Activated B cell treated with CpG ODN at 0.5 μM for 24 hours (primary cell): ENCODE results near the gene URI1. TPM values are rescaled to one million over a fixed set of nuclear protein-coding genes. Genes with fewer than 3 reads are reported as not detected.
"Not testable (repeated sequence)": the region's sequence is repeated elsewhere in the genome, so short reads cannot be mapped to it uniquely, and the experiment has no call there.

Experiments used
- ATAC-seq: fragments of 200-7000 bp; cut with Tn5 transposase; one replicate; pipeline ENCODE4 v1.10.0; 2021; ENCODE audit warnings: low read depth, mild to moderate bottlenecking, moderate library complexity
- CTCF ChIA-PET: fragments of 350-600 bp; sonication (Branson Sonifier 250); formaldehyde crosslinking; loops from one replicate; lab custom pipeline; 2021; ENCODE audit warnings: antibody characterized with exemption; lab: Charles Lee
- POLR2A ChIA-PET: fragments of 350-600 bp; sonication (Branson Sonifier 250); formaldehyde crosslinking; loops from one replicate; lab custom pipeline; 2021; ENCODE audit warnings: antibody characterized with exemption; lab: Charles Lee
- DNase-seq: peaks from one replicate; pipeline ENCODE4 v3.0.0; 2022
- H3K27ac Mint-ChIP-seq: one replicate; pipeline ENCODE4 v1.8.0; 2020; ENCODE audit warnings: mixed read lengths
- H3K27me3 Mint-ChIP-seq: one replicate; pipeline ENCODE4 v1.8.0; 2021; ENCODE audit warnings: mixed read lengths
- H3K36me3 Mint-ChIP-seq: one replicate; pipeline ENCODE4 v1.8.0; 2021; ENCODE audit warnings: low read depth, mixed read lengths
- H3K4me1 Mint-ChIP-seq: one replicate; pipeline ENCODE4 v1.8.0; 2021; ENCODE audit warnings: mixed read lengths
- H3K4me3 Mint-ChIP-seq: one replicate; pipeline ENCODE4 v1.8.0; 2020; ENCODE audit warnings: mild to moderate bottlenecking, mixed read lengths
- H3K9me3 Mint-ChIP-seq: one replicate; pipeline ENCODE4 v1.8.0; 2020; ENCODE audit warnings: mixed read lengths
- intact Hi-C: fragments of 100-400 bp; cut with micrococcal nuclease; formaldehyde crosslinking; loops from one replicate; pipeline ENCODE4 v1.15.1; 2024
- total RNA-seq: library from RNA; stranded (reverse); gene quantifications from 2 replicates; pipeline ENCODE4 v1.2.3, GENCODE V29; 2022
- TF ChIP-seq, protein P1 (sequence below): fragments of 200-600 bp; IDR thresholded peaks from one replicate; pipeline ENCODE4 v1.8.0; 2022; ENCODE audit warnings: antibody characterized with exemption, mild to moderate bottlenecking

Gene URI1
- total RNA-seq, 1 donor from 2014 or later = 50.6 TPM

DNA sequence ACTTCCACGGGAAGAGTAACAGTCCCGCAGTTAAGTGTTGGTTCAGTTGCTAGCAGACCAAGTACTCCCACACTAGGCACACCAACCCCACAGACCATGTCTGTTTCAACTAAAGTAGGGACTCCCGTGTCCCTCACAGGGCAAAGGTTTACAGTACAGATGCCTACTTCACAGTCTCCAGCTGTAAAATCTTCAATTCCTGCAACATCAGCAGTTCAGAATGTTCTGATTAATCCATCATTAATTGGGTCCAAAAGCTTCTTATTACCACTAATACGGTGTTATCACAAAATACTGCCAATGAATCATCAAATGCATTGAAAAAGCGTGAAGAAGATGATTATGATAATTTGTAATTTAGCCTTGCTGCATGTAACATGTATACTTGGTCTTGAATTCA, 95.8 kb downstream of the URI1 start:
- no peak overlapping the region for H3K27ac Mint-ChIP-seq
- intact Hi-C loops = no loop called here
- CTCF ChIA-PET = no interaction called here
- no peak overlapping the region for H3K4me3 Mint-ChIP-seq
- H3K27me3 Mint-ChIP-seq = no peaks in the 10 kb centered on the region
- POLR2A ChIA-PET = no interaction called here
- TF ChIP-seq, protein P1, sequence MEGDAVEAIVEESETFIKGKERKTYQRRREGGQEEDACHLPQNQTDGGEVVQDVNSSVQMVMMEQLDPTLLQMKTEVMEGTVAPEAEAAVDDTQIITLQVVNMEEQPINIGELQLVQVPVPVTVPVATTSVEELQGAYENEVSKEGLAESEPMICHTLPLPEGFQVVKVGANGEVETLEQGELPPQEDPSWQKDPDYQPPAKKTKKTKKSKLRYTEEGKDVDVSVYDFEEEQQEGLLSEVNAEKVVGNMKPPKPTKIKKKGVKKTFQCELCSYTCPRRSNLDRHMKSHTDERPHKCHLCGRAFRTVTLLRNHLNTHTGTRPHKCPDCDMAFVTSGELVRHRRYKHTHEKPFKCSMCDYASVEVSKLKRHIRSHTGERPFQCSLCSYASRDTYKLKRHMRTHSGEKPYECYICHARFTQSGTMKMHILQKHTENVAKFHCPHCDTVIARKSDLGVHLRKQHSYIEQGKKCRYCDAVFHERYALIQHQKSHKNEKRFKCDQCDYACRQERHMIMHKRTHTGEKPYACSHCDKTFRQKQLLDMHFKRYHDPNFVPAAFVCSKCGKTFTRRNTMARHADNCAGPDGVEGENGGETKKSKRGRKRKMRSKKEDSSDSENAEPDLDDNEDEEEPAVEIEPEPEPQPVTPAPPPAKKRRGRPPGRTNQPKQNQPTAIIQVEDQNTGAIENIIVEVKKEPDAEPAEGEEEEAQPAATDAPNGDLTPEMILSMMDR = no peak
- no peak for DNase-seq
- peaks cover 63% of the 10 kb centered on the region for H3K36me3 Mint-ChIP-seq
- ATAC-seq = no peak
- H3K9me3 Mint-ChIP-seq = peaks cover 22% of the 10 kb centered on the region
- peaks cover 8% of the 10 kb centered on the region for H3K4me1 Mint-ChIP-seq

DNA sequence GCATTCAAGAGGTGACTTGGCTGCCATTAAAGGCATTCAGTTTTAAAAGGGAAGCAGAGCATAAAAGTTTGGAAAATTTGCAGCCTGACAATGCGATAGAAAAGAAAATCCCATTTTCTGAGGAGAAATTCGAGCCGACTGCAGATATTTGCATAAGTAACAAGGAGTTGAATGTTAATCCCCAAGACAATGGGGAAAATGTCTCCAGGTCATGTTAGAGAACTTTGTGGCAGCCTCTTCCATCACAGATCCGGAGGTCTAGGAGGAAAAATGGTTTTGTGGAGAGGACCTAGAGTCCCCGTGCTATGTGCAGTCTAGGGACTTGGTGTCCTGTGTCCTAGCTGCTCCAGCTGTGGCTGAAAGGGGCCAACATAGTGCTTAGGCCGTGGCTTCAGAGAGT, 99.9 kb downstream of the URI1 start:
- CTCF ChIA-PET, H3K27ac Mint-ChIP-seq, DNase-seq, H3K27me3 Mint-ChIP-seq, POLR2A ChIA-PET, intact Hi-C loops, ATAC-seq, H3K4me3 Mint-ChIP-seq: not testable (repeated sequence)
- Mint-ChIP-seq H3K36me3 (peaks cover 25% of the 10 kb centered on the region), H3K4me1 (peaks cover 12% of the 10 kb centered on the region), H3K9me3 (peaks cover 16% of the 10 kb centered on the region)

DNA sequence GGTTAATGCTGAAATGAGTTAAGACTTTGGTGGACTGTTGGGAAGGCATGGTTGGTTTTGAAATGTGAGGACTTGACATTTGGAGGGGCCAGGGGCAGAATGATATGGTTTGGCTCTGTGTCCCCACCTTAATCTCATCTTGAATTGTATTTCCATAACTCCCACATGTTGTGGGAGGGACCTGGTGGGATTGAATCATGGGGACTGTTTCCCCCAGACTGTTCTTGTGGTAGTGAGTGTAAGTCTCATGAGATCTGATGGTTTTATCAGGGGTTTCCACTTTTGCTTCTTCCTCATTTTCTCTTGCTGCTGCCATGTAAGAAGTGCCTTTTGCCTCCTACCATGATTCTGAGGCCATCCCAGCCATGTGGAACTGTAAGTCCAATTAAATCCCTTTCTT, 101.0 kb downstream of the URI1 start:
- H3K27me3 Mint-ChIP-seq, H3K27ac Mint-ChIP-seq, DNase-seq, ATAC-seq, CTCF ChIA-PET, H3K4me3 Mint-ChIP-seq, intact Hi-C loops: not testable (repeated sequence)
- H3K4me1 Mint-ChIP-seq = peaks cover 18% of the 10 kb centered on the region
- peaks cover 13% of the 10 kb centered on the region for H3K9me3 Mint-ChIP-seq
- POLR2A ChIA-PET = interaction anchor here (0.7 kb wide), 1 partner anchor 360 kb away, joined by 3 read pairs; no protein-coding TSS in a partner anchor
- H3K36me3 Mint-ChIP-seq = peaks cover 14% of the 10 kb centered on the region

DNA sequence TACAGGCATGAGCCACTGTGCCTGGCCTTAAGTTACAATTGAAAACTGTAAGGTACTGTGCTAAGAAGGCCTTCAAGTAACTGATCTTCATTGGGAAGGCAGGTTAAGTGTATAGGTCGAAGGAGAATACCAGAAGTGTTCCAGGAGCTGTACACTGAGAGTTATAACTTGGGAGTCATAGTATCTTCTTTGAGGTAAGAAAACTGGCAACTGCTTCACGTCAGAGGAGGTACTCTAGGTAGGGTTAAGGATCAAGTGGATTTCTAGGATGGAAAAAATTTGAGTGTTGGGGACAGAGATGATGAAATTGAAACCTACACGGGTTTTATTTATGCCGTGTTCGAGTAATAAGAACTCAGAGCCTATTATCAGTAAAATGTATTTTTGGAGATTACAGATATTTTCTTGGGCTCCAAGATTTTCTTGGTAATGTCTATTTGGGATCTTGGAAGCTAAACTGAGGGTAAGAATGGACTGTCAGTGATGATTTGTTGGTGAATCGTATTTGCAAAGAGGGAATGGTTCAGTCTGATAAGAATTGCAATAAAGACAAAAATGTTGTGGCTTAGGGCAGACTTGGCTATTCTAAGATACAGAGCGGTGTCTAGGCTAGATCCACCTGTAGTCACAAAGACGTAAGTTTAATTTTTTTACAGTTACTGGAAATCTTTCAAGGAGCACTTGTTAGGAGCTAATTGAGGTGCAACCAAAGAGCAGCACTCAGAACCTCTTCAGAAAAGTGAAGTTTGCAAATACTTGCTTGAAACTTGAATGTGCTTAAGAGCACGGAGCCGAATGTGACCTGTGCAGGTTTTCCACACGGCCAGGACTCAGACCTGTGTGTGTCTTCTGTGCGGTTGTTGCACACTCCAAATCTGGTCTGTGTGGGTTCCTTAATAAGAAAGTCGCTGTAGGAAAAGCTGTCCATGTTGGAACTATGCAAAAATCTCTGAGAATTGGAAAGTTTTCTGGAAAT, 102.5 kb downstream of the URI1 start:
- POLR2A ChIA-PET = no interaction called here
- ATAC-seq = no peak

DNA sequence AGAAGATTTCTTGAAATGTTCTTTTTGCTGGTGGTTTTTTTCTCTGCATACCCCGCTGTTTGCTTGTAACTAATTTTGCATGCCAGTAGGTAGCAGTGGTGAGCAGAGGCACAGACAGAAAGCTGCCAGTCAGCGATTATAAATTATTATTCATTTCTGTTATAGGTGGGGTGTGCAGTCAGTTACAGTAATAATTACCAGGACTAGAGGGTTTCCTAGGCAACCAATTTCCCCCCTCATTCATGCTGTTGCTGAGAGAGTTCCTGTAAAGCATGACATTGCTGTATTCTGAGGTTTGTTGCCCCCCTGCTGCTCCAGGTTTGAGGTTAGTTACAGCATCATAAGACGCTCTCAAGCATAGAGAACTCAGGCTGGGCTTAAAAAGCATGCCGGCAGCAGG, 104.5 kb downstream of the URI1 start:
- DNase-seq (no peak), ATAC-seq (peak; percentile 87)
- TF ChIP-seq, protein P1 = no peak
- H3K9me3 Mint-ChIP-seq = peaks cover 6% of the 10 kb centered on the region
- intact Hi-C loops = loop anchor here (1.0 to 5.0 kb wide), 4 partner anchors 16 to 604 kb away; no protein-coding TSS in a partner anchor
- POLR2A ChIA-PET = no interaction called here
- no peak overlapping the region for H3K27ac Mint-ChIP-seq
- H3K36me3 Mint-ChIP-seq = no peaks in the 10 kb centered on the region
- CTCF ChIA-PET = no interaction called here
- H3K4me3 Mint-ChIP-seq = no peak overlapping the region
- no peaks in the 10 kb centered on the region for H3K27me3 Mint-ChIP-seq
- H3K4me1 Mint-ChIP-seq = peaks cover 18% of the 10 kb centered on the region

More for the DNA sequence above, 102.5 kb downstream of the URI1 start:
- H3K27ac Mint-ChIP-seq = no peak overlapping the region
- CTCF ChIA-PET = no interaction called here
- TF ChIP-seq, protein P1 = no peak
- H3K9me3 Mint-ChIP-seq = peaks cover 8% of the 10 kb centered on the region
- DNase-seq = no peak
- H3K4me1 Mint-ChIP-seq = peaks cover 18% of the 10 kb centered on the region
- no peak overlapping the region for H3K4me3 Mint-ChIP-seq
- peaks cover 8% of the 10 kb centered on the region for H3K36me3 Mint-ChIP-seq
- intact Hi-C loops = loop anchor here (5.0 kb wide), 1 partner anchor 178 kb away; no protein-coding TSS in a partner anchor
- H3K27me3 Mint-ChIP-seq = no peaks in the 10 kb centered on the region

DNA sequence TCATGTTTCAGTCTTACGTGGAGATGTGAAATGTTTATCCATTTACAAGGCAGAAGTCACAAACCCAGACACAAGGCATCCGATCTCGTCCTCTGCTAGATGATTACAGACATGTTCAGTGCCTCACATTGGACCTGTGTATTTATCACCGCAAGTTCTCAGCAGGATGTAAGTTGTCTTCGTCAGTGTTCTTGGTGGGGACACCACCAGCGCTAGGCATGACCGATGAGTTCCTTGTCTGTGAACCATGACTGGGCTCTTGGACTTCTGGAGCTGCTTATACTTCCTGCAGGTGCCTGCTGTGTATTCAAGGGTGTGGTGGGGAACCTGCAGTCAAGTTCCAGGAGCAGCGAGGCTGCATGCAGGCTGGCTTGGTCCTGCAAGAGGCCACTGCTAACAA, 105.4 kb downstream of the URI1 start:
- Mint-ChIP-seq H3K4me1 (peaks cover 18% of the 10 kb centered on the region), H3K4me3 (no peak overlapping the region), H3K9me3 (peaks cover 2% of the 10 kb centered on the region), H3K36me3 (no peaks in the 10 kb centered on the region), H3K27me3 (no peaks in the 10 kb centered on the region), H3K27ac (no peak overlapping the region)
- DNase-seq (no peak), ATAC-seq (no peak)
- ChIA-PET POLR2A (no interaction called here), CTCF (no interaction called here)
- TF ChIP-seq, protein P1 = no peak
- intact Hi-C loops = loop anchor here (2.0 to 5.0 kb wide), 2 partner anchors 17 to 175 kb away; no protein-coding TSS in a partner anchor
